HepG2 (cell line): Measurements from ENCODE around the gene P3H4. TPM values are rescaled to one million over a fixed set of nuclear protein-coding genes. Genes with fewer than 3 reads are reported as not detected.

Source experiments
- ATAC-seq: fragments of 200-7000 bp; cut with Tn5 transposase; 3 replicates; pipeline ENCODE4 v1.9.1; 2020; ENCODE audit warnings: mild to moderate bottlenecking, moderate library complexity
- BruUV-seq: library from RNA; stranded (reverse); fragments of 400-500 nt; replicated peaks from 2 replicates; lab custom pipeline; 2021; lab: Mats Ljungman, UMichigan
- CTCF ChIA-PET: fragments of 300-600 bp; formaldehyde crosslinking; extraction: SDS; loops from one replicate; lab custom pipeline; 2021; ENCODE audit warnings: low total read pairs, inconsistent platforms, low intra/inter-chr PET ratio; lab: Yijun Ruan, JAX
- POLR2A ChIA-PET: fragments of 350-600 bp; sonication (Branson Sonifier 250); formaldehyde crosslinking; loops from one replicate; lab custom pipeline; 2020; ENCODE audit warnings: antibody characterized with exemption, inconsistent platforms; lab: Yijun Ruan, JAX
- DNase-seq: peaks from one replicate; pipeline ENCODE4 v3.0.0-alpha.2; 2015; ENCODE audit warnings: low spot score
- FAIRE-seq: peaks from 3 replicates; lab custom pipeline; 2011; peaks lifted over from hg19 to GRCh38; lab: Jason Lieb, UNC
- H2AFZ ChIP-seq: one replicate; pipeline ENCODE4 v1.6.1; 2011; ENCODE audit warnings: low read length, inconsistent platforms
- H3K27ac ChIP-seq: fragments of 300-600 bp; 3 replicates; pipeline ENCODE4 v1.8.0; 2011; ENCODE audit warnings: mixed run types, mild to moderate bottlenecking, mixed read lengths, low read length, inconsistent platforms; ENCODE audit not compliant: insufficient read depth; ENCODE audit errors: extremely low read length
- H3K27me3 ChIP-seq, 2 experiments: fragments of 200-600 bp in 1 of 2; 2 replicates in 1 of 2; 3 replicates in 1 of 2; pipeline versions ENCODE4 v1.6.0 to v1.8.0; 2011; ENCODE audit warnings: low read length in 2 of 2, mild to moderate bottlenecking in 2 of 2, moderate library complexity in 2 of 2, inconsistent platforms in 1 of 2; ENCODE audit not compliant: insufficient read depth in 2 of 2, control insufficient read depth in 1 of 2
- H3K36me3 ChIP-seq, 2 experiments: fragments of 200-600 bp in 1 of 2; replicated peaks in 1 of 2; 2 replicates in 1 of 2; 3 replicates in 1 of 2; pipeline versions ENCODE4 v1.5.1 to v1.8.0; 2011; ENCODE audit warnings: low read length in 2 of 2, inconsistent platforms in 1 of 2; ENCODE audit not compliant: insufficient read depth in 2 of 2, control insufficient read depth in 1 of 2
- H3K4me1 ChIP-seq: 2 replicates; pipeline ENCODE4 v1.5.1; 2012; ENCODE audit warnings: low read length, inconsistent platforms; ENCODE audit not compliant: insufficient read depth
- H3K4me2 ChIP-seq: 2 replicates; pipeline ENCODE4 v1.6.0; 2011; ENCODE audit warnings: low read depth, low read length, inconsistent platforms
- H3K4me3 ChIP-seq, 3 experiments: fragments of 200-600 bp in 1 of 3; sonication (generic), shearing (Covaris generic) in 1 of 3; replicated peaks in 1 of 3; 2 replicates each; pipeline ENCODE4 v1.5.1; 2011 to 2016; ENCODE audit warnings: low read length in 3 of 3, inconsistent platforms in 2 of 3, low read depth in 2 of 3, mild to moderate bottlenecking in 2 of 3, control low read depth in 1 of 3, mixed read lengths in 1 of 3; ENCODE audit not compliant: insufficient read depth in 1 of 3
- H3K79me2 ChIP-seq: one replicate; pipeline ENCODE4 v1.6.1; 2011; ENCODE audit warnings: low read length, inconsistent platforms; ENCODE audit not compliant: insufficient read depth
- H3K9ac ChIP-seq: 2 replicates; pipeline ENCODE4 v1.6.0; 2011; ENCODE audit warnings: mild to moderate bottlenecking, low read depth, low read length, inconsistent platforms; ENCODE audit not compliant: insufficient read depth
- H3K9me3 ChIP-seq: 2 replicates; pipeline ENCODE4 v1.5.1; 2012; ENCODE audit warnings: mild to moderate bottlenecking, low read length
- H4K20me1 ChIP-seq: 2 replicates; pipeline ENCODE4 v1.6.0; 2011; ENCODE audit warnings: inconsistent platforms, mild to moderate bottlenecking, low read length, moderate library complexity; ENCODE audit not compliant: insufficient read depth
- ATAD3A ChIP-seq: sonication (generic); formaldehyde crosslinking; IDR thresholded peaks from 2 replicates; pipeline ENCODE4 v1.4.0; 2020; ENCODE audit warnings: missing genetic modification reagents
- EEA1 ChIP-seq: sonication (generic); formaldehyde crosslinking; IDR thresholded peaks from 2 replicates; pipeline ENCODE4 v1.5.1; 2020; ENCODE audit warnings: mild to moderate bottlenecking, missing genetic modification reagents, borderline replicate concordance
- MED8 ChIP-seq: sonication (generic); formaldehyde crosslinking; IDR thresholded peaks from 2 replicates; pipeline ENCODE4 v1.8.1; 2023; ENCODE audit warnings: mild to moderate bottlenecking, missing genetic modification reagents; ENCODE audit not compliant: insufficient replicate concordance
- MTA3 ChIP-seq: sonication (generic); formaldehyde crosslinking; IDR thresholded peaks from 2 replicates; pipeline ENCODE4 v1.4.0; 2020; ENCODE audit warnings: missing genetic modification reagents
- MXD3 ChIP-seq: IDR thresholded peaks from 2 replicates; pipeline ENCODE4 v1.6.1; 2016; ENCODE audit warnings: mild to moderate bottlenecking, missing biosample characterization, missing genetic modification reagents
- NAIF1 ChIP-seq: sonication (generic); formaldehyde crosslinking; IDR thresholded peaks from 2 replicates; pipeline ENCODE4 v1.5.0; 2020; ENCODE audit warnings: mild to moderate bottlenecking, missing genetic modification reagents, borderline replicate concordance
- PPARG ChIP-seq: conservative IDR thresholded peaks from 2 replicates; pipeline ENCODE4 v1.6.1; 2016; ENCODE audit warnings: missing biosample characterization, missing genetic modification reagents
- THYN1 ChIP-seq: sonication (generic); formaldehyde crosslinking; IDR thresholded peaks from 2 replicates; pipeline ENCODE4 v1.8.1; 2023; ENCODE audit warnings: low read depth, mild to moderate bottlenecking, moderate library complexity, missing genetic modification reagents, borderline replicate concordance
- U2AF1 ChIP-seq: fragments of 200-400 bp; formaldehyde crosslinking; optimal IDR thresholded peaks from 2 replicates; pipeline ENCODE3; 2017; ENCODE audit warnings: mild to moderate bottlenecking, low read depth, low read length
- ZFP90 ChIP-seq: sonication (generic); formaldehyde crosslinking; IDR thresholded peaks from 2 replicates; pipeline ENCODE4 v1.8.0; 2022; ENCODE audit warnings: missing genetic modification reagents, mild to moderate bottlenecking, inconsistent platforms, borderline replicate concordance
- ZFX ChIP-seq: sonication (generic); formaldehyde crosslinking; IDR thresholded peaks from 2 replicates; pipeline ENCODE4 v1.4.0; 2020; ENCODE audit warnings: mild to moderate bottlenecking, low read depth, missing genetic modification reagents, moderate library complexity
- ZNF124 ChIP-seq: sonication (generic); formaldehyde crosslinking; IDR thresholded peaks from 2 replicates; pipeline ENCODE4 v1.4.0; 2020; ENCODE audit warnings: missing genetic modification reagents
- ZNF24 ChIP-seq: fragments of 450-650 bp; IDR thresholded peaks from 2 replicates; pipeline ENCODE4 v1.6.1; 2017; ENCODE audit warnings: antibody characterized with exemption, mild to moderate bottlenecking
- ZNF275 ChIP-seq: sonication (generic); formaldehyde crosslinking; IDR thresholded peaks from 2 replicates; pipeline ENCODE4 v1.8.0; 2022; ENCODE audit warnings: missing genetic modification reagents, mild to moderate bottlenecking, inconsistent platforms, borderline replicate concordance
- ZNF589 ChIP-seq: sonication (generic); formaldehyde crosslinking; conservative IDR thresholded peaks from 2 replicates; pipeline ENCODE4 v1.8.0; 2022; ENCODE audit warnings: mild to moderate bottlenecking, moderate library complexity, missing genetic modification reagents
- ZNF839 ChIP-seq: sonication (generic); formaldehyde crosslinking; IDR thresholded peaks from 2 replicates; pipeline ENCODE4 v1.4.0; 2020; ENCODE audit warnings: missing genetic modification reagents, mild to moderate bottlenecking, borderline replicate concordance
- ZSCAN20 ChIP-seq: sonication (generic); formaldehyde crosslinking; IDR thresholded peaks from 2 replicates; pipeline ENCODE4 v1.4.0; 2020; ENCODE audit warnings: missing genetic modification reagents, mild to moderate bottlenecking, borderline replicate concordance
- WGBS: methylation state at CpG from one replicate; pipeline ENCODE4 v1.1.6; 2017; ENCODE audit warnings: low lambda C conversion rate; 5-methylcytosine and 5-hydroxymethylcytosine counted together
- in situ Hi-C: cut with HindIII; loops from 2 replicates; pipeline ENCODE4 v1.10.0; 2017; ENCODE audit warnings: low pct_unique_long_range_greater_than_20kb; ENCODE audit not compliant: extremely low pct_ligation_motif_present
- intact Hi-C: fragments of 100-400 bp; cut with micrococcal nuclease; formaldehyde crosslinking; loops from one replicate; pipeline ENCODE4 v1.10.0; 2022; ENCODE audit not compliant: unreplicated experiment
- polyA plus RNA-seq, 8 experiments: library from polyadenylated mRNA; depleted of rRNA in 3 of 8; stranded (reverse) in 7 of 8; unstranded in 1 of 8; fragments of >200 nt; fragmentation: Illumina TruSeq in 4 of 8; extraction: Trizol in 4 of 8; gene quantifications; 2 replicates each; pipeline versions ENCODE4 v1.2.1 to v1.2.3, GENCODE V29; 2011 to 2016; ENCODE audit warnings: low read depth in 4 of 8, missing spikeins in 1 of 8, mixed read lengths in 1 of 8; ENCODE audit not compliant: insufficient read depth in 1 of 8
- total RNA-seq, 5 experiments: library from RNA; depleted of rRNA; stranded (reverse); fragments of >200 nt; fragmentation: Illumina TruSeq; extraction: Trizol; gene quantifications; 2 replicates each; pipeline ENCODE4 v1.2.3, GENCODE V29; 2016; ENCODE audit warnings: low read depth in 1 of 5

Gene P3H4
- total and polyA plus RNA-seq, 2 of the 13 experiments (the other 11 are each of a cell fraction or from before 2014, with no cell fraction given), result 37.1 to 50.6 TPM

- peaks cover 3% of the 10 kb centered on the region for H4K20me1 ChIP-seq
- no peak for FAIRE-seq
- CTCF ChIA-PET, result interaction anchor here (0.9 kb wide), 1 partner anchor 20 kb away, joined by 3 read pairs; no protein-coding TSS in a partner anchor
Measured at GRCh38 chr17:41782142-41782541, 29.6 kb downstream of the P3H4 start.

More at GRCh38 chr17:41782142-41782541, 29.6 kb downstream of the P3H4 start:
- H3K36me3 ChIP-seq, result no peaks in the 10 kb centered on the region
- no TSS peak for BruUV-seq
- ATAC-seq, result no peak
- no peak for DNase-seq
- intact Hi-C loops (no loop called here), in situ Hi-C loops (no loop called here)
- no peak overlapping the region for H3K27ac ChIP-seq
- no peak for TF ChIP-seq ZNF839
- no peak for TF ChIP-seq ZFP90 (CRISPR knock-in tag)
- TF ChIP-seq ZNF124 (CRISPR knock-in tag), result no peak
- no peak for TF ChIP-seq ZNF589
- TF ChIP-seq MED8 (CRISPR knock-in tag), result no peak
- no peak for TF ChIP-seq U2AF1
- no peak for TF ChIP-seq NAIF1 (CRISPR knock-in tag)
- no peak for TF ChIP-seq EEA1 (CRISPR knock-in tag)
- no peak for TF ChIP-seq ZNF24
- TF ChIP-seq ATAD3A (CRISPR knock-in tag), result no peak
- no peak for TF ChIP-seq THYN1 (CRISPR knock-in tag)
- no peak for TF ChIP-seq MXD3 (CRISPR knock-in tag)
- no peak for TF ChIP-seq MTA3 (CRISPR knock-in tag)
- no peak for TF ChIP-seq ZNF275 (CRISPR knock-in tag)
- TF ChIP-seq PPARG (CRISPR knock-in tag), result no peak
- no peak for TF ChIP-seq ZFX (CRISPR knock-in tag)
- TF ChIP-seq ZSCAN20 (CRISPR knock-in tag), result no peak
- no peaks in the 10 kb centered on the region for H3K9me3 ChIP-seq
- H3K4me1 ChIP-seq, result peaks cover 50% of the 10 kb centered on the region
- 100% methylated on average over 4 of the region's 4 CpGs for WGBS
- peaks cover 6% of the 10 kb centered on the region for H3K79me2 ChIP-seq
- no peak overlapping the region for H2AFZ ChIP-seq
- H3K4me3 ChIP-seq, result no peak overlapping the region
- no peaks in the 10 kb centered on the region for H3K27me3 ChIP-seq
- POLR2A ChIA-PET, result interaction anchor here (0.7 to 2.8 kb wide), 4 partner anchors 9 to 18 kb away, joined by 3 to 14 read pairs (median 4); no protein-coding TSS in a partner anchor
- no peak overlapping the region for H3K4me2 ChIP-seq
- no peak overlapping the region for H3K9ac ChIP-seq
